Globus pallidus (tissue), 1 donor: ENCODE measurements around the gene VDR.

ENCODE experiments used
- DNase-seq: peaks from one replicate; pipeline ENCODE4 v3.0.0-alpha.2; 2015; ENCODE audit warnings: low spot score

The VDR gene

DNA sequence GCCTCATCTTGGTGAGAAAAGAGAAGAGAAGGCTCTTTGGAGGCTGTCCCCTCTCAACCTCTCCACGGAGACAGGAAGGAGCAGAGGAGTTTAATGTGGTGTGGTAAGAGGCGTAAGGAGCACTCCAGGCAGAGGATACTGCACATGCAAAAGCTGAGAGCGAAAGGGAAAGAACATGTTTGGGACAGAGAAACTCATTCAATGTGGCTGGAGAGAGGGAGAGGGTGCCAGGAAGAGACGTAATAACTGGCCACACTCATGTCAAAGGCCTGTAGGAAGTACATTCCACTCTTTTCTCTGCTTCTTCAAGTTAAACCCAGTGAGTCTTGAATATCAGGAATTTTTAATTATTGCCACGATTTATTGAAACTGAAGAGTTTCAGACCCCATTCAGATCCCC, 12.0 kb downstream of the VDR start:
- no peak for DNase-seq

DNA sequence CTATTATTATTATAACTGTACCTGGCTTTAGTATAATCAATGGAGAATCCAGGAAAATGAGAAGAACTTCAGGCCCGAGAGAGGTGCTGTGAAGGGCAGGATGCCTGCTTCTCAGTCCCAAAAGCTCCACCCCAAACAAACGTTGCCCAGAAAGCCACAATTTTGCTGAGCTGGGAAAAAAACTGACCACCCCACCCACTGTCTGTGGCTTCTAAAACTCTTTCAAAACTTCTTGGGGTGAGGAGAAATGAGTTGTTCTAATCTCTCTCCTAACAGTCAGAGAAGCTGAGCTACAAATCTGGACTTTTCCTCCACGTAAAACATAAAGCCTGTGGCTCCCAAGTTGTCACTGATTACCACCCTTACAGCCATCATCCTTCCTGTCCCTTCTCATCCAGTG, 13.4 kb downstream of the VDR start:
- no peak for DNase-seq

DNA sequence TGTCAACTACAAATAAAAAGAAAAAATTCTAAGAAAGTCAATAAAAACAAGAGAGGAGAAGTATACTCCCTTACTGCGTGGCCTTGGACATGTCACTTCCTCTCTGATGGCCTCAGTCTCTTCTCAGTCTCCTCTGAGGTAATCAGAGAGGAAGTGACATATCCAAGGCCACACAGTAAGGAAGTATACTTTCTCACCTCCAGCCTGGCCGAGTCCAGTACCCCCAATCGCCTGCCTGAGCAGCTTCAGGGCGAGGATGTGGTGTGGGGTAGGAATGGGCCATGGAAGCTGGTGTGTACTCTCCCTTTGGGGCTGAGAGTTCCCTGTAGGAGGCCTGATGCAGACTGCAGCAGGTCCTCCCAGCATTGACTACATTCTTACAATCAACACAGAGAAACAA, 15.8 kb downstream of the VDR start:
- DNase-seq, result no peak

DNA sequence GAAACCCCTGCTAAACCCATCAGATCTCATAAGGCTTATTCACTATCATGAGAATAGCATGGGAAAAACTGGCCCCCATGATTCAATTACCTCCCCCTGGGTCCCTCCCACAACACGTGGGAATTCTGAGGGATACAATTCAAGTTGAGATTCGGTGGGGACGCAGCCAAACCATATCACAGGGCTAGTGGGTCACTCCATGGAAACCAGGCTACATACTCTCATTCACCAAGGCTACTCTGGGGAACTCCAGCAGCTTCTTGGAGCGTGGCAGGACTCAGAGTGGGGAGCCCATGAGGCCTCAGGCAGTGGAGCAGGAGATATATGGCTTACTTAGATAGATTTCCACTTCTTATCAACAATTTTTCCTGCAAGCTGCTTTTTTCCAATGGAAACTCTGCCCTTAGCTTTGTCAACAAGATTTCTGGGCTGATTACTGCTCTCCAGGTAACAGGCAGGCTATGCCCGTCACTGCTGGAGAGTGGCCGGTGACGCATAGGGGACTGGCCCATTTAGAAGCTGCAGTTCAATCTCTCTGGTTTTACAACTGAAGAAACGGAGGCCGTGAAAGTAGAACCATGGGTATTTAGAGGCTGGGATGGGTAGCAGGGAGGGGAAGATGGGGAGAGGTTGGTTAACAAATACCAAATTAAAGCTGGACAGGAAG, 16.5 kb downstream of the VDR start:
- no peak for DNase-seq

DNA sequence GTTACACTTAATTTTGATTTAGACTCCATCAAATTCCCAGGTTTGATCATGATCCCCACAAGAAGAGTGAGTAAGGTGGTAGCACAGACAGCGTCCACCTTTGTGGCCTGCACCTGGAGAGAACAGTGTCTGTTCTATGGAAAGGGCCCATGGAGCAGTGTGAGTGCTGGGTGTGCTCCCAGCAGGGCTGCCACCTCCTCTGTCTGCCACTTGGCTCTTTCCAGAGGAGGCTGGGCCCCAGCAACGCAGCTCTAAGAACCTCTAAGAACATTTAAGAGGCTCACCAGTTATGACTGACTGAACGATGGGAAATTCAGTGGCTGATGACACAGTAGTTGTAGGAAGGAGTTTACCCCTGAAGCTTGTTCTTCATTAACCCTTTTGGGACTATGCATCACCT, 17.3 kb downstream of the VDR start:
- DNase-seq, result no peak

DNA sequence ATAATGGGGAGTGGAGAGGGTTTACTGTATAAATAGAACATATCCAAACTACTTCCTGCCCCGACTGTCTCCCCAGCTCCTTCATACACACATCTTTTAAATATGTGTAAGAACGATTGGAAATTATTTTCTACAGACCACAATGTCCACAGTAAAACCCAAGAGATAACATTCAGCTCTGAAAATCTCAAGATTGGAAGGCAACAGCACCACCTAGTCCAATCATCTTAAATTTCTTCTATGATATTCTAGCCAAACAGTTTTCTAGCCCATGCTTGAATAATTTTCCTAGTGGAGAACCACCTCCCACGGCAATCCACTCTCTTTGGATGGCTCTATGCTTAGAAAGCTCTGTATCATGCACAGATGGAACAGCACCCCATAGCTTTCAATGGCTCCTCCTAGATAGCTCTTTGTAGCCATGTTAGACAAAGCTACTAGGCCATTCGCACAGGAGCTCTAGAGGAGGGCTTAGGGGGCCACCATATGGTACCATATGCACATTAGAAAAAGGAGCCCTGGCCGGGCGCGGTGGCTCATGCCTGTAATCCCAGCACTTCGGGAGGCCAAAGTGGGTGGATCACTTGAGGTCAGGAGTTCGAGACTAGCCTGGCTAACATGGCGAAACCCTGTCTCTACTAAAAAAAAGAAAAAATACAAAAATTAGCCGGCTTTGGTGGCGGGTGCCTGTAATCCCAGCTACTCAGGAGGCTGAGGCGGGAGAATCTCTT, 18.1 kb downstream of the VDR start:
- DNase-seq, result no peak

DNA sequence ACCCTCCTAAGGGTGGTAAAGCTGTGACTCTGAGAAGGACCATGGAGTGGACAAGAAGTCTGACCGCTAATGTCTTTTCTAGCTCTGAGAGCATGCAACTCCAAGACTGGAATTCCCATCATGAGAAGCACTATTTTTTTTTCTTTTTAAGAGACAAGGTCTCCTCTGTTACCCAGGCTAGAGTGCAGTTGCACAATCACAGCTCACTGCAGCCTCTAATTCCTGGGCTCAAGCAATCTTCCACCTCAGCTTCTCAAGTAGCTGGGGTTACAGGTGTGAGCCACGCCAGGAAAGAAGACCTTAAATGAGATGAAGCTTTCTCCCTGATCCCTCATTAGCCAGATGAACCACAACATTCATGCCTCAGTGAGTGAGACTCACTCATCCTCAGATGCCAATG, 19.2 kb downstream of the VDR start:
- no peak for DNase-seq

DNA sequence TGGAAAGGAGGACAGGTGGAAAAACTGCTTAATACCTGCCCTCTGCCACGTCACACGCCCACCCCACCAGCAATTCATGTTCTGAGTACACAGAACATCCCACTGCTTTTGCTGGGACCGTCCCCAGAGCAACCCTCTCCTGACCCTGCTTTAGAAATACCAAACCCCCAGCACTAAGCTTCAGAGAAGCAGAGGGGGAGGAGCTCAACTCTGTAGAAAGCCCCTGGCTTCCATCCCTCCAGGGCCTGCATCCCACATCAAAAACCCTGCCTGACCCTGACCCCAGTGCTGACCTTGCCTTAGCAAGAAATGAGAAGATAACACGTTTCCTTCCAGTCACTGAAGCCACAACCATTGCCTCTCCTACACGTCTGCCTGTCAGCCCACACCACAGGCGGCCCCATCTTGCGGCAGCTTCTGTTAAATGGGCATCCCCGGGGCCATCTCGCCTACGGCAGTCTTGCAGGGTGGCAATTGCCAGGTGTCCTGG, 19.7 kb downstream of the VDR start:
- DNase-seq, result no peak

DNA sequence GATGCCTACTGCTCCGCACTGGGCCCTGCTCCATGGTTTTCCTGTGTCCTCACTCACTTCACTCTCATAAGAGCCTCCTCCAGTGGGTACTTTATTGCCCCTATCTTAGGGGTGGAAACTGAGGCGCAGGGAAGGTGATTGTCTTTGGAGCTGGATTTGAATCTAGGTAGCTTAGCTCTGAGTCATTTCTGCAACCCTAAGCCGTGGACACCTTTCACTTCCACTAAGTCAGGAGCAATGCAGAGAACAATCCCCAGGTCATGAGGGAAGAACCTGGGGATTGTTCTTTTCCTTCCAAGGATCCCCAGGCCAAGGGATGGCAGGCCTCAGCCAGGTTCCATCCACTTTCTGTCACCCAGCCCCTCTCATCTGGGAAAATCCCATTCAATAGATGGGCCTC, 20.3 kb downstream of the VDR start:
- DNase-seq, result no peak

DNA sequence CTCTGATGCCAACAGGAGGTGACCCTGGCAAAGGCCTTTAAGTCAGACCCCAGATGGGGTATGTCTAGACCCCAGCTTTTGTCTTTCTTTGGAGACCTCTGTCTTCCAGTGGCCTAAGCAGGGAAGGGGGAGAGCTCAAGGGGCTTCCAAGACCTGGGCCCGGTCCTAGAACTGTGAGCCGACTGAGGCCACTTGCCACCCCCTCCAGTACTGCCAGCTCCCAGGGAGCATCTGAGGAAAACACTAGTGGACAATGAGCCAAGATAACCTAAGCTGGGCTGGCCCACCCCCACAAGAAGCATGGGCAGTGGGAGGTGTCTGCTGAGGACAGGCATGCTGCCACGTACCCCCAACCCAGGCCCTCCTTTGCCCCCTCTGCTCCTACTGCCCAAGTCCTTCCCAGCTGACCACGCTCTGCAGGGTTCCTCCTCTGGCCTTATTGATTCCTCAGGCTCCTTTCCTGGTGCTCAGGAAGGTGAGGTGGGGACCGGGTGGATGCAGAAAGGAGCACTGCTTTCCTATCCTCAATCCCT, 21.1 kb downstream of the VDR start:
- no peak for DNase-seq

DNA sequence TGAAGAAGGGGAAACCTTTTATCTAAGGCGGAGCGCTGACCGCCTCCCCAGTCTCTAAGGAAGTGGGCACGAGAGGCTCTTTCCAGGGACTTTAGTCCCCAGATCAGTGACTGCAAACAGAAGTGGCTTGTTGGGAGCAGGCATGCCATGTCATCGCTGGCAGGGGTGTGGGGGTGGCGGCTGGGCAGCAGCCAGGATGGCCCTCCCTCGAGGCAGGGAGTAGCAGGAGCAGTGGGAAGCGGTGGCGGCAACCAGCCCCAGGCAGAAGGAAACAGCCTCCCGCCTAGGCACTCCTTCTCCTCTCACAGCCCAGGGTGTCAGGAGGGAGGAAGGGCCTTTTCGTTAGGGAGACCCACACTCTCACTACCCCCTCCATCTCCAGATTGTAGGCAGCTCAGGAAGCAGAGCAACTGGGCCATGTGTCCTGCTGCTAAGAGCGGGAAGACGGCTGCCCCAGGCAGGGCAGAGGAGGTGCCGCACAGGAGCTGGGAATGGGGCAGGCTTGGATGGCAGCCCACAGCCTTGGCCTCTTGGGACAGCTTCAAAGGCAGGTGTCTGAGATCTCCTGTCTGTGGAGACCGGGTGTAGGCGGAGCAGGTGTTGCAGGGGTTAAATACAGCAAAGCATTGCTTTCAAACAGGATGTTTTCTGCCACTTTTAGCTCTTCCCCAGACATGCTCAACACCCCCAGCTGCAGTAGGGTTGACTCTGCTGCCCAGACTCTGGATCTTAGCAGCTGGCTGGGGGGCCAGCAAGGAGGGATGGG, 21.8 kb downstream of the VDR start:
- DNase-seq, result no peak

DNA sequence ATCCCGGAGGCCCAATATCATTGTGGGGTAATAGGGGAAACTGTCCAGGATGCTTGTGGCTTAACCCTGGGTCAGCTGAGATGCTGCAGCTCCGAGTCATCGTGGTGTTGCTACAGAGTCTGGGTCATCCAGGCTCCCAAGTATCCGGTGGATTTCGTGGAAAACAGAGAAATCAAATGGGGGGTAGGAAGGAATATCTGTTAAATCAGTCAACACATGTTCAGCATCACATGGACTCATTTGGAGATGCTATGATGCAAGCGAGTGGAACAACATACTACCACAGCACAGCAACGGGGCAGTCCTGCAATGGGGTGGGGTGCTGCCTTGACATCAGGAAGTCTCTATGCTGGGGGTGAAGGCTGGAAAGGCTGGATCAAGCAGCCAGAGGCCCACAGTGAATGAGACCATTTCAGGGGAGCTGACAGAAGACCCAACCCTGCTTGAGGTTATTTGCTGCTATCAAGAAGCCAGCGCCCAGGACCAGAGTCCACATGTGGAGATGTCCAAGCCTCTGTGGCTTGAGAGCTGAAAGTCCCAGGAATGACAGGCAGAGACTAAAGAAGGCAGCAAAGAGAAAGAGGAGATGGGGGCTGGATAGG, 22.9 kb downstream of the VDR start:
- DNase-seq, result no peak

DNA sequence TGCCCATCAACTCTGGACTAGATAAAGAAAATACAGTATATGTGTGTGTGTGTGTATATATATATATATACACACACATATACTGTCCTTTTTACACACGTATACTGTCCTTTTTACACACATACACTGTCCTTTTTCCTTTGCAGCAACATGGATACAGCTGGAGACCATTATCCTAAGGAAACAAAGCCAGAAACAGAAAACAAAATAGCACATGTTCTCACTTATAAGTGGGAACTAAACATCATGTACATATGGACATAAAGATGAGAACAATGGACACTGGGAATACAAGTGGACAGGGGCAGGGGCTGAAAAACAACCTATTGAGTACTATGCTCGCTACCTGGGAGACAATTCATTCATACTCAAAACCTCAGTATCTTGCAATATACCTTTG, 23.7 kb downstream of the VDR start:
- no peak for DNase-seq

DNA sequence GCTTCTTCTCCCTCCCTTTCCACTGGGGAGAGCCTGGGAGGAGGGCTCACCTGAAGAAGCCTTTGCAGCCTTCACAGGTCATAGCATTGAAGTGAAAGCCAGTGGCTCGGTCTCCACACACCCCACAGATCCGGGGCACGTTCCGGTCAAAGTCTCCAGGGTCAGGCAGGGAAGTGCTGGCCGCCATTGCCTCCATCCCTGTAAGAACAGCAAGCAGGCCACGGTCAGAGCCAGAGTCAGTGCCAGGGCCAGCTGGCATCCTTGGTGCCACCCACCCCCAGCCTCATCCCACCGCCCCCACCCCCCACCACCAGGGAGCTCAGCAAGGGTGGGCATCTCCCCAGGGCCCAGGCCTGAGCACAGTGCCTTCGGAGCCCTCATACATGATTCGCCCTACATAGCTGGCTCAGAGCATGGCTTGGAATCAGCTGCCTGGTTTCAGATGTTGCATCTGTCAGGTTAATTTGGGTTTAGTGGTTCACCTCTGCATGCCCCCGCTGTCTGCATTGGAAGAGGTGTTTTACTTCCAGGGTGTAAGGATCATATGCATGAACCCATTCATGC, 25.8 kb downstream of the VDR start:
- no peak for DNase-seq

DNA sequence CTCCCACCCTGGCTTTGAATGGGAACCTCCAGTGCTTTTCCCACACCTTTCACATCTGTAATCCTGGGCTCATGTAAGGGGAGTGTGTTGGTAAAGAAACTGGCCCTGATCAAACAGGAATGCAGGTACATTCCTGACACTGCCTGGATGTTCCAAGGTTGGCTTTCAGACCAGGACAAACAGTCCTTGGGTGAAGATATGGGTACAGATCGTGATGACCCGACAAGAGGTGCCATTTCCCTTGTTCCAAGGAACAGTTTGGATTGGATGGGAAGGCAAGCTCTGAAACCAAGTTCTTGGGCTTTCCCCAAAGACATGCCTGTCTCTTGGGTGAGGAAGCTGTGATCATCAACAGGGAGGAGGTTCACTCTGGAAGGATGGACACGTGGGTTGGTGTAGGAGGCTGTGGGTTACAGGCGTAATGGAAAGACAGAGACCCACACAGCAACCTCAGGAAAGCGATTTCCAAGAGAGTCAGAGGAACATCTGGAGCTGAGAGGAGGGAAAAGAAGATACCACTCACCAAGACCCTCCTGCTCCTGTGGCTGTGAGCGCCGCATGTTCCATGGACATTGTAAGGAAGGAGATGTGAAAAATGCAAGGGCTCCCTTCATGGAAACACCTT, 26.4 kb downstream of the VDR start:
- no peak for DNase-seq

DNA sequence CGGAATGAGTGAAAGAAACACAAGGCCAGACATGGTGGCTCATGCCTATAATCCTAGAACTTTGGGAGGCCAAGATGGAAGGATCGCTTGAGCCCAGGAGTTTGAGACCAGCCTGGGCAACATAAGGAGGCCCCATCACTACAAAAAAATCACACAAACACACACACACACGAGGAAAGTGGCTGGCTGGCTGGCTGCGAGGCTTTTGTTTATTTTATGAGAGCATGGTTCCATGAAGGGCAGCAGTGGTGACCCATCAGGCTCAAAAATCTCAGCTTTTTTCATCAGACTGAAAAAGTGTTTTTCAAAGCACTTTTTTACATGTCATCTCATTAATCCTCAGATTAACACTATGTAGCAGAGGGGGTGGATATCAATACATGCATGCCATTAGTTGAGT, 27.7 kb downstream of the VDR start:
- no peak for DNase-seq

DNA sequence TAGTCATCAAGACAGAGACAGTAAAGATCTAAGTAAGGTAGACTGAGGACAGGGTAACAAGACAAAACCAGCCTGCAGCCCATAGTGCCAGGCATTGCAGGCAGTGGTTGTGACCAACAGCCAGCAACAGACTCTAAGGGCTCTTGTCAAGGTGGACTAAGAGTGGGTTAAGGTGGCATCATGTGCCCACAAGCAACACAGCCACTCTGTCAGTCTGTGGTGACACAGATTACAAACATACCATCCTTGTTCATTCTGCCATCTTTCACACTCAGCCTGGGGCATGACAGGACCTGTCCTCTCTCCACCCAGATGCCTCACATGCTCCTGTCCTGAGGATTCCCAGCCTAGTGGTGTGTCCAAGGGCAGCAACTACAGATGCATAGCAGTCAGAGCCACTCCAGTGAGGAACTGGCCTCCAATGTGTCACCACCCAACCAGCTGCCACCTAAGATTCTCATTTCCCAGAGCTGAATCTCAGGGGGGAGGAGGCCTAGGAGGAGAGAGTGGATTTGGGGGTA, 28.3 kb downstream of the VDR start:
- DNase-seq, result no peak

DNA sequence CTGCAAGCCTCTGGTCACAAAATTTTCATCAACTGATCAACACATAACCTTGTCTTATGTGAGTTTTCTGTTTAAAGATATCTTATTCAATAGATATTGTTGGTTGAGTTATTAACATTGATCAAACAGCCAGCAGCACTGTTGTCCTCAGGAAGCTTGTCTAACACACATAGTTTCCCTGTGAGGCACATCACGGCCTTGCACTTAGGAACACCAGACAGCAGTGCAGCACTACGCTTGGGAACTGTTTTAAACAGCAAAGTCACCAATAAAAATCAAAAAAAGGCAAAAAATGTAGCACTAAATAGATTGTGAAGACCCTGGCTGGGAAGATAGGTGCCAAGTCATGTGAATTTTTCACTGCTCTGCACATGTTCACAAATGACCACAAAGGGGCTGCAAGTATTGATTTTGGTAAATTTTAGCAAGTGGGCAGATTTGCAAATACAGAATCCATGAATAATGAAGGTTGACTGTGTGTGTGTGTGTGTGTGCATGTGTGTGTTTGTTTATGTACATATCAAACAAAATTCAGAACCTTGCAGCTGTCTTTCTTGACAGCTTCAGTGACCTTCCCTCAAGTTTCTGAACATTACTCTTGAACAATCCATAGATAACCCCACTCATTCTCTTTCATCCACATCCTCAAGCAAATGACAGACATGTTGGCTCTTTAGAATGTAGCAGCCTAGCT, 28.9 kb downstream of the VDR start:
- no peak for DNase-seq

DNA sequence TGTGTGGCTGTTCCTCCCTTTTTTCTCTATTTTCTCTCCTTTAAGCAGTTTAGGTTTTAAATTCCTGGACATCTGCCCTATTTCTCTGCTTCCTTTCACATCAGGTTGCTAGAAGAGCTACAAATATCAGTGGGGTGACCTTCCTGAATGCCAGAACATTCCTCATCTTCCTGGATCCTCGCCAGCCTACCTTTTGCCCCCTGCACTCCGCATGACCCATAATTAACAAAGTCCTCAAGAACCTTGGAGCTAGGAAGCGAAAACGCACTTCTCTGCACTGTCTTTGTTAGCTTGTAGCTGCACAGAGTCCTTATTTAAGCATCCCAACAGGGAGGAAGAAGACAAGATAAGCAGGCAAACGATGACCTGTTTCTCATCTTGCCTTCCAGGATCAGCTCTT, 30.5 kb downstream of the VDR start:
- DNase-seq, result no peak

DNA sequence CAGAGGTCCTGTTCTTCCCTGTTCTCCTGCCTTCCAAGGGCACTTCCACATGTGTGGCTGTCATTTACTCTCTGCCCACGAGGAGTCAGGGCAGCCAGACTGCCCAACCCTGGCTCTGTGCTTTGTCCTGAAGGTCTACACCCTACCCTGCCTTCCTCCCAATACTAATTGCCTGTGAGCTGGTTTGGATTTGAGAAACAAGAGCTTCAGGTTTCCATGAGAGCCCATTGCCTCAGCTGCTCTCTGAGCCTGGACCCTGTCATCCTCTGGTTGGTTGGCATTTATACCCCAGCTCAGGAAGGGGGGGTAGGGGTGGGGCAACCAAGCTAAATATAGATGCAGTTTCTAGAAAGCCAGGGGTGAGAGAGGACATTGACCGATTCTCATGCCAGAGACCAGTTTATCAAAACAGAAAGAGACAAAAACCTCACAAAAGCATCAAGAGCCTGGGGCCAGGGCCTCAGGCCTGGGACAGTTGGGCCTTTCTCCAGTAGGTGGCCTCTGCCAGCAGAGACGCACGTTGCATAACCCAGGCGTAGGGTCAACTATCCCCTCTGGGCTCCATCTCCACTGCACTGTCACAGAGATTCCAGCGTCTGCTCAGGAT, 34.5 kb downstream of the VDR start:
- DNase-seq, result no peak
